Daoy (cell line): ENCODE data around the gene JPT2. TPM values are rescaled to one million over a fixed set of nuclear protein-coding genes. Genes with fewer than 3 reads are reported as not detected.
"Not testable (repeated sequence)": the region's sequence is repeated elsewhere in the genome, so short reads cannot be mapped to it uniquely, and the experiment has no call there.

Experiments
- DNase-seq: peaks from one replicate; pipeline ENCODE4 v3.0.0-alpha.2; 2015; ENCODE audit warnings: low read depth
- total RNA-seq: library from RNA; depleted of rRNA; stranded (reverse); fragments of >200 nt; shearing (Covaris generic); gene quantifications from 2 replicates; pipeline ENCODE4 v1.2.3, GENCODE V29; 2014

Gene JPT2
- total RNA-seq, 1 experiment from 2014 or later = 75.4 TPM

- no peak for DNase-seq
Measured at GRCh38 chr16:1707193-1707790, 29.2 kb downstream of the JPT2 start.

- DNase-seq = no peak
Measured at GRCh38 chr16:1708083-1708767, 30.1 kb downstream of the JPT2 start.

GRCh38 chr16:1708768-1709180 is 30.7 kb downstream of the JPT2 start:
- peak; percentile 48 for DNase-seq

GRCh38 chr16:1709356-1709755 is 31.3 kb downstream of the JPT2 start:
- no peak for DNase-seq

GRCh38 chr16:1710811-1711507 is 32.9 kb downstream of the JPT2 start:
- no peak for DNase-seq

- no peak for DNase-seq
Measured at GRCh38 chr16:1712791-1713261, 34.7 kb downstream of the JPT2 start.

- DNase-seq = no peak
Measured at GRCh38 chr16:1713331-1713730, 35.3 kb downstream of the JPT2 start.

GRCh38 chr16:1713933-1714332 is 35.9 kb downstream of the JPT2 start:
- no peak for DNase-seq

GRCh38 chr16:1715220-1715619 is 37.1 kb downstream of the JPT2 start:
- no peak for DNase-seq

- not testable (repeated sequence) for DNase-seq
Measured at GRCh38 chr16:1718236-1718635, 40.2 kb downstream of the JPT2 start.

GRCh38 chr16:1719559-1720229 is 41.6 kb downstream of the JPT2 start:
- not testable (repeated sequence) for DNase-seq

GRCh38 chr16:1721372-1721771 is 43.3 kb downstream of the JPT2 start:
- no peak for DNase-seq

GRCh38 chr16:1723450-1724147 is 45.5 kb downstream of the JPT2 start:
- DNase-seq = no peak

GRCh38 chr16:1724491-1724890 is 46.4 kb downstream of the JPT2 start:
- DNase-seq = no peak

GRCh38 chr16:1726661-1727502 is 48.8 kb downstream of the JPT2 start:
- DNase-seq = no peak

- DNase-seq = no peak
Measured at GRCh38 chr16:1727651-1728624, 49.9 kb downstream of the JPT2 start.

GRCh38 chr16:1729026-1729425 is 50.9 kb downstream of the JPT2 start:
- no peak for DNase-seq

GRCh38 chr16:1729445-1729844 is 51.4 kb downstream of the JPT2 start:
- DNase-seq = no peak

GRCh38 chr16:1731073-1731472 is 53.0 kb downstream of the JPT2 start:
- DNase-seq = no peak

- DNase-seq = no peak
Measured at GRCh38 chr16:1731603-1732002, 53.5 kb downstream of the JPT2 start.
